Adrenal gland (tissue), 5 donors: ENCODE results near the gene ANGEL1.

ENCODE experiments used
- CTCF ChIP-seq, 6 experiments: fragments of 450-650 bp in 4 of 6; fragments of 200-600 bp in 2 of 6; sonication (generic) in 1 of 6; IDR thresholded peaks; 1 replicate in 5 of 6; 2 replicates in 1 of 6; pipeline versions ENCODE4 v1.5.1 to v1.8.0; 2016 to 2021; ENCODE audit warnings: antibody characterized with exemption in 6 of 6, mild to moderate bottlenecking in 2 of 6, moderate library complexity in 1 of 6
- POLR2A ChIP-seq, 2 donors: fragments of 450-650 bp; IDR thresholded peaks; one replicate each; pipeline ENCODE4 v1.6.1; 2017; ENCODE audit warnings: antibody characterized with exemption in 2 of 2, mild to moderate bottlenecking in 2 of 2, moderate library complexity in 1 of 2
- donor health status: DM: no; HTN: no; CAD: no.

GRCh38 chr14:76782115-76782884 lies 30.4 kb downstream of the ANGEL1 start:
- no peak for TF ChIP-seq CTCF (IDR thresholded peaks at IDR 0.05)
- TF ChIP-seq POLR2A (IDR thresholded peaks at IDR 0.05), result no peak
